ENCODE results near the gene DDN. TPM values are rescaled to one million over a fixed set of nuclear protein-coding genes. Genes with fewer than 3 reads are reported as not detected.

The DDN gene
- total and polyA plus RNA-seq, 12 donors, result 0.08 to 2.2 (median 0.43) TPM; not detected in 1

DNA sequence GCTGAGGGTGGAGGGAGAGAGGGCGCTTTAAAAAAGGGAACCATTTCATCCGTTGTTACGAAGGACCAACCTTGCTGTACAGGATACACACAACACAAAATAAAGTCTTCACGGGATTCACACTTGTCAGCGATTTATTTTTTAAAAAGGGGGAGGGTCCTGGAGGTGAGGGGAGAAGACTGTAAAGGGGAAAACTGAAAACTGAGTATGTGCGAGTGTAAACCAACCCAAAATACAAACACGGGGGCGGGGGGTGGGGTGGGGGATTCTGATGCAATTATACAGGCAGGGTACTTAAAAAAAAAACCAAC, 19.9 kb upstream of the DDN start:
- Histone ChIP-seq H3K27me3 (no peaks in the 10 kb centered on the region), H3K36me3 (replicated peaks in 1 of 2) (peaks cover 0 to 32% of the 10 kb centered on the region in 2 donors), H3K4me3 (peak overlapping the region in 3 of 4 donors; percentile 63 to 85 (median 66)), H3K27ac (peak overlapping the region; percentile 96 to 99 (median 97)), H3K9me3 (replicated peaks in 1 of 3) (no peaks in the 10 kb centered on the region), H3K4me1 (replicated peaks in 1 of 2) (peaks cover 22 to 28% of the 10 kb centered on the region in 2 donors)
- no peak for DNase-seq
- no peak for TF ChIP-seq POLR2A (IDR thresholded peaks at IDR 0.05)
- TF ChIP-seq, protein P1, sequence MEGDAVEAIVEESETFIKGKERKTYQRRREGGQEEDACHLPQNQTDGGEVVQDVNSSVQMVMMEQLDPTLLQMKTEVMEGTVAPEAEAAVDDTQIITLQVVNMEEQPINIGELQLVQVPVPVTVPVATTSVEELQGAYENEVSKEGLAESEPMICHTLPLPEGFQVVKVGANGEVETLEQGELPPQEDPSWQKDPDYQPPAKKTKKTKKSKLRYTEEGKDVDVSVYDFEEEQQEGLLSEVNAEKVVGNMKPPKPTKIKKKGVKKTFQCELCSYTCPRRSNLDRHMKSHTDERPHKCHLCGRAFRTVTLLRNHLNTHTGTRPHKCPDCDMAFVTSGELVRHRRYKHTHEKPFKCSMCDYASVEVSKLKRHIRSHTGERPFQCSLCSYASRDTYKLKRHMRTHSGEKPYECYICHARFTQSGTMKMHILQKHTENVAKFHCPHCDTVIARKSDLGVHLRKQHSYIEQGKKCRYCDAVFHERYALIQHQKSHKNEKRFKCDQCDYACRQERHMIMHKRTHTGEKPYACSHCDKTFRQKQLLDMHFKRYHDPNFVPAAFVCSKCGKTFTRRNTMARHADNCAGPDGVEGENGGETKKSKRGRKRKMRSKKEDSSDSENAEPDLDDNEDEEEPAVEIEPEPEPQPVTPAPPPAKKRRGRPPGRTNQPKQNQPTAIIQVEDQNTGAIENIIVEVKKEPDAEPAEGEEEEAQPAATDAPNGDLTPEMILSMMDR (IDR thresholded peaks at IDR 0.05), result no peak
- 2 to 4% (median 3%) methylated on average over 8 of the region's 8 CpGs for WGBS, 4 donors
- intact Hi-C loops (cut with DNase I), result no loop called here

DNA sequence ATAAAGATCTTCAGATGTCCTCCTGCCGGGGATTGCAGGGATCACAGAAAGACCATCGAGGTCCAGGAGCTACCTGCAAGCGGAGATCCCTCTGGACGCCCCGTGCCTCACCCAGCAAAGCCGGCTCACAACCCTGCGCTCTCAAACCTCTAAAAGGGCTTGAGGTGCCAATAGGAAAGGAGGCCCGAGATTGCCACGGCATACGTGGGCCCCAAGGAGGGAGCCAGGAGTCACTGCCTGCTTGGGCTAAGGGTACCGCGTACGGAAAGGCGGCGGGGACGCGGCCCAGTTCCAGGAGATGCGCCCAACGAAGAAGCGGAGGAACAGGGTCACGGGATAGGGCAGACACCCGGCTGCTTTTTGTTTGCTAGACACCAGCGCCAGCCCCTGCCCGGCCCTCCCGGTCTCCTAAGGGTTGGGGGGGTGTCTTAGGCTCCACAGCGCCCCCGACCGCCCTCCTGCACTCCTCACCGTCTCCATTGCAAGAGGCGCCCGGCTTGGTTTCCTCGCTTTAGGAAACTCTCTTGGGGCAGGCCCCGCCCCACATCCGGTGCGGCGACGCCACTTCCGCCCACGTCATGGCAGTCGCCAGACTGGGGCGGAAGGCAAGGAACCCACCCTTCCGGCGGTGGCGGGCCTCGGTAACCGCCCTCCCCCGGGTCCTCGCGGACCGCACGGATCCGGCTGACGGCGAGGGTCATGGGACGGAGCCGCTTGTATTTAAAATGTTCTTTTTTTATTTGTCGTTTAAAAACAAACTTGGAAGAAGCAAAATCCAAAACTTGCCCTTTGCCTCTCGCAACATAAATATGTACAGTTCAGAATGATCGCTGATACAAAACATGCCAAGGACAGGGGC, 19.3 kb upstream of the DDN start, which contains the start of gene PRKAG1:
Gene PRKAG1, minus strand, starts transcription at position 516 of the 859 bp plus-strand sequence. Its CDS starts 36 bp downstream, at position 480.
- Histone ChIP-seq H3K36me3 (replicated peaks in 1 of 2) (peaks cover 0 to 26% of the 10 kb centered on the region in 2 donors), H3K4me1 (replicated peaks in 1 of 2) (peaks cover 23 to 31% of the 10 kb centered on the region in 2 donors), H3K9me3 (replicated peaks in 1 of 3) (no peaks in the 10 kb centered on the region), H3K27me3 (no peaks in the 10 kb centered on the region), H3K4me3 (peak within 1 kb of the TSS; percentile 63 to 85 (median 68)), H3K27ac (peak within 1 kb of the TSS; percentile 96 to 99 (median 97))
- WGBS, 4 donors, result 0 to 1% (median 0%) methylated on average over 25 to 59 of the region's 59 CpGs
- intact Hi-C loops (cut with DNase I), result no loop called here
- peak; percentile 94 to 98 (median 96) for DNase-seq
- TF ChIP-seq POLR2A (IDR thresholded peaks at IDR 0.05), result peak; percentile 91 to 95
- TF ChIP-seq, protein P1 (IDR thresholded peaks at IDR 0.05), result peak in 5 of 6 experiments; percentile 16 to 45 (median 31)

DNA sequence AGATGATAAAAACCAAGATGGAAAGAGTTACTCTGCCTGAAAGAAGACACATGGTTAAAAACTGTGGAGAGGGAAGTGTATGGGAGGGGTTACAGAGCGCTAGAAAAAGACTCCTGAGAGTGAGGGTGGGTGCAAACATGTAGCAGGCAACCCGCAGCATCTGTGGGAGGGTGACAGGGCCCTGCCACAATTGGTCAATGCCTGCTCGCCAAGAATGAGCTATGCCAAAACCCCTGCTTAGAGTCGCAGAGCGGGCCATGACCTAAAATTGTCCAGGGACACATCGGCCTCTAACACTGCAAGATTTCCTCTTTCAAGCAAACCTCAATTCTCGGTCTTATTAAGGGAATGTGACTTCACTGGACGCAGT, 18.7 kb upstream of the DDN start:
- Histone ChIP-seq H3K4me3 (peak overlapping the region; percentile 63 to 85 (median 68)), H3K36me3 (replicated peaks in 1 of 2) (peaks cover 0 to 21% of the 10 kb centered on the region in 2 donors), H3K27me3 (no peaks in the 10 kb centered on the region), H3K9me3 (replicated peaks in 1 of 3) (no peaks in the 10 kb centered on the region), H3K4me1 (replicated peaks in 1 of 2) (peaks cover 29 to 38% of the 10 kb centered on the region in 2 donors), H3K27ac (peak overlapping the region; percentile 96 to 99 (median 97))
- intact Hi-C loops (cut with DNase I), result no loop called here
- no peak for TF ChIP-seq POLR2A (IDR thresholded peaks at IDR 0.05)
- TF ChIP-seq, protein P1 (IDR thresholded peaks at IDR 0.05), result peak in 1 of 6 experiments; percentile 22
- peak; percentile 42 to 81 (median 69) for DNase-seq
- WGBS, 4 donors, result 0 to 1% (median 1%) methylated on average over 7 to 8 of the region's 8 CpGs

DNA sequence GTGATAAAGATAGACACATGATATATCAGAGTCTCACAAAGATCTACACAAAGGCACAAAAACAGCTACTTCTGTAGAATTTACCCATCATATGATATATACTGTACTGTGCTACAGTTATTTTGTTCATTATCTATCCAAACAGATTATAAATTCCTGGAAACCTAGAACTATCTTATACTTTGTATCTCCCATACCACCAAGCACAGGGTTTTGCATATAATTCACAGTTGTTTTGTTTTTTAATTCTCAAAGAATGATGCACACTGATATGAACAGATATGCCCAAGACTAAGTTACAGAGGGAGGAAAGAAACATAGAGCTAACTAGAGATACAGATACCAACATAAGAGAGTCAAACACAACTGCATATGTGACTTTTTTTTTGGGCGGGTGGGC, 16.0 kb upstream of the DDN start:
- Histone ChIP-seq H3K4me3 (no peak overlapping the region), H3K27ac (no peak overlapping the region), H3K9me3 (replicated peaks in 1 of 3) (no peaks in the 10 kb centered on the region), H3K36me3 (replicated peaks in 1 of 2) (peaks cover 0 to 21% of the 10 kb centered on the region in 2 donors), H3K4me1 (replicated peaks in 1 of 2) (peaks cover 31 to 39% of the 10 kb centered on the region in 2 donors), H3K27me3 (no peaks in the 10 kb centered on the region)
- TF ChIP-seq, protein P1 (IDR thresholded peaks at IDR 0.05), result no peak
- TF ChIP-seq POLR2A (IDR thresholded peaks at IDR 0.05), result no peak
- DNase-seq, result no peak
- intact Hi-C loops (cut with DNase I), result no loop called here
- 80 to 100% (median 95%) methylated on average over 1 of the region's 1 CpG for WGBS, 4 donors
